HUES48 (cell line): ENCODE results near the gene EDNRB.

Experiments used
- H3K27ac ChIP-seq: one replicate; pipeline ENCODE4 v1.7.0; 2013; ENCODE audit warnings: low read depth, low read length, inconsistent platforms
- H3K27me3 ChIP-seq: 2 replicates; pipeline ENCODE4 v1.6.1; 2013; ENCODE audit warnings: mild to moderate bottlenecking, low read length; ENCODE audit not compliant: control insufficient read depth, insufficient read depth
- H3K36me3 ChIP-seq: 2 replicates; pipeline ENCODE4 v1.6.1; 2013; ENCODE audit warnings: low read length; ENCODE audit not compliant: control insufficient read depth, insufficient read depth
- H3K4me1 ChIP-seq: 2 replicates; pipeline ENCODE4 v1.6.1; 2013; ENCODE audit warnings: mild to moderate bottlenecking, low read length; ENCODE audit not compliant: control insufficient read depth, insufficient read depth
- H3K4me3 ChIP-seq: 2 replicates; pipeline ENCODE4 v1.5.1; 2013; ENCODE audit warnings: mild to moderate bottlenecking, low read depth, low read length
- H3K9ac ChIP-seq: 2 replicates; pipeline ENCODE4 v1.6.1; 2013; ENCODE audit warnings: mild to moderate bottlenecking, low read depth, low read length, moderate library complexity
- H3K9me3 ChIP-seq: 2 replicates; pipeline ENCODE4 v1.6.1; 2013; ENCODE audit warnings: low read length; ENCODE audit not compliant: control insufficient read depth, insufficient read depth

The EDNRB gene

GRCh38 chr13:77872995-77873394 is 45.6 kb downstream of the EDNRB start:
- H3K4me1 ChIP-seq: peaks cover 9% of the 10 kb centered on the region; the same call in 1 of the 2 replicates
- no peaks in the 10 kb centered on the region for H3K36me3 ChIP-seq
- H3K4me3 ChIP-seq: no peak overlapping the region
- H3K27ac ChIP-seq: no peak overlapping the region
- peaks cover 10% of the 10 kb centered on the region; the same call in 1 of the 2 replicates for H3K9me3 ChIP-seq
- no peaks in the 10 kb centered on the region for H3K27me3 ChIP-seq
- H3K9ac ChIP-seq: no peak overlapping the region

DNA sequence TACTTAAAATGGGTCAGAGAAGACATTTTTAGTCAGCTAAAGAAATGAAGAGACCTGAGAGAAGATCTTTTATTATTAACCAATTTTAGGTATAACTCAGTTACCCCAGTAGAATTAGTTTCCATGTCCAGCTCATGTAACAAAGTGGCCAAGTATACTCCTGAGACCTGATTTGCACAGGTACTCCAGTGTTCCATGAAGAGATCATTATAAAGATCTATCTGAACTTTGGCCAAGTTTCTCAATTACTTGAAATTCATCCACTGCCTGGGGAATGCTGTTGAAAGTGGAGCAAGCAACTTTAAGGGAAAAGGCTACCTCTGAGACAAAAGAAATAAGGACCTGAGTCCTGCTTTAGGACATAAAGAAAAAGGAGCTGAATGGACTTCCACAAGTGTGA is 47.0 kb downstream of the EDNRB start:
- Histone ChIP-seq H3K4me3 (no peak overlapping the region), H3K36me3 (no peaks in the 10 kb centered on the region), H3K4me1 (peaks cover 9% of the 10 kb centered on the region; the same call in 1 of the 2 replicates), H3K9me3 (peaks cover 14% of the 10 kb centered on the region; the same call in 1 of the 2 replicates), H3K9ac (no peak overlapping the region), H3K27me3 (no peaks in the 10 kb centered on the region), H3K27ac (no peak overlapping the region)

- no peak overlapping the region for H3K4me3 ChIP-seq
- peaks cover 14% of the 10 kb centered on the region; the same call in 1 of the 2 replicates for H3K9me3 ChIP-seq
- no peak overlapping the region for H3K9ac ChIP-seq
- H3K27me3 ChIP-seq: no peaks in the 10 kb centered on the region
- H3K36me3 ChIP-seq: no peaks in the 10 kb centered on the region
- no peak overlapping the region for H3K27ac ChIP-seq
- H3K4me1 ChIP-seq: no peaks in the 10 kb centered on the region
Observed at GRCh38 chr13:77868717-77869116, 49.9 kb downstream of the EDNRB start.

DNA sequence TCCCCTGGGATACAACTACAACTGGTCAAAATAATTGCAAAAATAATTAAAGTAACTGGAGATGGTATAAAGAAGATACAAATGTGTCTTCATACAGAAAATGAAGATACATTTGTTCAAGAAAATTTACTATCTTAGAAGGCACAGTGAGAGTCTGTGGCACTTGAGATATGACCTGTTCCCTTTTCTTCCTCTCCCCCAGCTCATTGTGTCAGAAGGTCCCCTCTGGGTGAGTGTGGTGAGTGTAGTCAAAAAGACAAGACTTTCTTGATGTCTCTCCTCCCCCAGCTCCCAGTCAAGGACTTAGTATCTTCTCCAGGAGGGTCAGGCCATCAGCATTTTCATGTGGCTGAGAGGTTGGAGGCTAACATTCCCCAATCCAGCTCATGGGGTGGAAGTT is 51.7 kb downstream of the EDNRB start:
- Histone ChIP-seq H3K27me3 (no peaks in the 10 kb centered on the region), H3K4me3 (no peak overlapping the region), H3K4me1 (no peaks in the 10 kb centered on the region), H3K27ac (no peak overlapping the region), H3K36me3 (no peaks in the 10 kb centered on the region), H3K9ac (no peak overlapping the region), H3K9me3 (peaks cover 14% of the 10 kb centered on the region; the same call in 1 of the 2 replicates)

GRCh38 chr13:77865622-77866021 is 53.0 kb downstream of the EDNRB start:
- Histone ChIP-seq H3K27me3 (no peaks in the 10 kb centered on the region), H3K9me3 (peaks cover 14% of the 10 kb centered on the region; the same call in 1 of the 2 replicates), H3K4me1 (peaks cover 4% of the 10 kb centered on the region), H3K4me3 (no peak overlapping the region), H3K27ac (no peak overlapping the region), H3K9ac (no peak overlapping the region), H3K36me3 (no peaks in the 10 kb centered on the region)

GRCh38 chr13:77863144-77863543 is 55.5 kb downstream of the EDNRB start:
- no peak overlapping the region for H3K4me3 ChIP-seq
- H3K27me3 ChIP-seq: no peaks in the 10 kb centered on the region
- no peaks in the 10 kb centered on the region for H3K36me3 ChIP-seq
- H3K27ac ChIP-seq: no peak overlapping the region
- no peak overlapping the region for H3K9ac ChIP-seq
- H3K9me3 ChIP-seq: peaks cover 6% of the 10 kb centered on the region; the same call in 1 of the 2 replicates
- H3K4me1 ChIP-seq: peaks cover 9% of the 10 kb centered on the region

- Histone ChIP-seq H3K9me3 (no peaks in the 10 kb centered on the region), H3K9ac (no peak overlapping the region), H3K27me3 (no peaks in the 10 kb centered on the region), H3K27ac (no peak overlapping the region), H3K36me3 (no peaks in the 10 kb centered on the region), H3K4me1 (peaks cover 19% of the 10 kb centered on the region), H3K4me3 (no peak overlapping the region)
Observed at GRCh38 chr13:77861741-77862140, 56.9 kb downstream of the EDNRB start.

GRCh38 chr13:77860507-77860981 is 58.1 kb downstream of the EDNRB start:
- H3K4me3 ChIP-seq: no peak overlapping the region
- no peaks in the 10 kb centered on the region for H3K9me3 ChIP-seq
- H3K27ac ChIP-seq: peak overlapping the region; percentile 26
- no peak overlapping the region for H3K9ac ChIP-seq
- no peaks in the 10 kb centered on the region for H3K27me3 ChIP-seq
- H3K36me3 ChIP-seq: no peaks in the 10 kb centered on the region
- peaks cover 19% of the 10 kb centered on the region for H3K4me1 ChIP-seq

- Histone ChIP-seq H3K9me3 (no peaks in the 10 kb centered on the region), H3K9ac (no peak overlapping the region), H3K36me3 (no peaks in the 10 kb centered on the region), H3K27me3 (no peaks in the 10 kb centered on the region), H3K4me1 (peaks cover 30% of the 10 kb centered on the region), H3K4me3 (no peak overlapping the region), H3K27ac (no peak overlapping the region)
Observed at GRCh38 chr13:77859450-77859849, 59.2 kb downstream of the EDNRB start.

DNA sequence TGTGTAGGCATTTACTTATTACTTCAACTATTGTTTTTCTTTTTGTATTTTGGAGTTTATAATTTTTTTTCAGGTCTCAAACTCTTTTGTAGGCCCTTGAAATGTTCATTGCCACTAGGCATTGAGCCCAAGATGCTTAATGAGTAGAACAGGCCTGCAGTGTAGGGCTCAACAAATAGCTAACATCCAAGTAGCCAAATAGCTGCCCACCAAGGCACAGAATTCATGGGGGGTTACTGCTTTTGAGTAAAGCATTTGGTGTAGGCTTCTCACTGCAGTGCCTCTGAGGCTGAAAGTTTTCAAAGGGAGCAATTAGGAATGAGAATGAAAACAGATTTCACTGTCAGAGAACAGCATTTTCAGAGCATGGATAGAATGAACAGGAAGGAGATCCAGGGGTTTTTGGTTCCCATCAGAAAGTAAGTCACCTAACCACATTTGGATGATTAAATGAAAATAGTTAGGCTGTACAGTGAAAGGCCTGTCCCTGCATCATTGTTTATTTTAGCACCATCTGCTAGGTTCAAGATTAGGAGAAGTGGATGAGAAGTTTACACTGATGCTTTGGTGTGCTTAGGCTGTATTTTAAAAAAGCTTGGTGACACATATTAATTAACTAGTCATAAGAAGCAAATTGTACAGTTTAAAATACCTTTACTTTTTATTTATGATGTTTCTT is 61.0 kb downstream of the EDNRB start:
- Histone ChIP-seq H3K36me3 (no peaks in the 10 kb centered on the region), H3K27ac (peak overlapping the region; percentile 63), H3K27me3 (no peaks in the 10 kb centered on the region), H3K4me1 (peaks cover 45% of the 10 kb centered on the region), H3K4me3 (no peak overlapping the region), H3K9me3 (no peaks in the 10 kb centered on the region), H3K9ac (no peak overlapping the region; the same call in 1 of the 2 replicates)

DNA sequence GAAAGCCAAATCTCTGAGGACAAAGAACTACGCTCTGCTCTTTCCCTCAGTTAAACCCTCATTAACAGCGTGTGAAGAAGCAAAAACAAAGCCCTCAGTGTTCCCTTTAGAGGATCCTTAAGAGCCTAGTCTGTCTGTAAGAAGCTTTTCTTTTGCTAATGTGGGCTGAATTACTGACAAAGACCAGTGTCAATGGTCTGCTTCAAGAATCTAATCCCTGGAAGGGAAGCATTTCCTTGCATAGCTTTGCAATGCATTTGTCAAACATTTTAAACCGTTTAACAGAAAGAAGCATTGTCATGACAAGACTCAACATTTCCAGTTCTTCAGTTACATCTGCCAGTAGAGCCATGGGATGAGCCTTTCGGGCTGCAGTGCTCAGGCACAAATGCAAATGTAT is 64.9 kb downstream of the EDNRB start:
- peak overlapping the region; percentile 52 for H3K9ac ChIP-seq
- H3K27ac ChIP-seq: peak overlapping the region; percentile 96
- no peak overlapping the region for H3K4me3 ChIP-seq
- peaks cover 20% of the 10 kb centered on the region for H3K9me3 ChIP-seq
- H3K36me3 ChIP-seq: no peaks in the 10 kb centered on the region; the same call in 1 of the 2 replicates
- H3K4me1 ChIP-seq: peaks cover 40% of the 10 kb centered on the region
- H3K27me3 ChIP-seq: no peaks in the 10 kb centered on the region
